Superior temporal gyrus (tissue), 1 donor: ENCODE data around the gene GNG12.

Experiments
- DNase-seq: peaks from one replicate; pipeline ENCODE4 v3.0.0-alpha.2; 2016; ENCODE audit errors: extremely low spot score

Gene GNG12

GRCh38 chr1:67787746-67788145 is 45.5 kb downstream of the GNG12 start:
- no peak for DNase-seq

- DNase-seq, result no peak
Observed at GRCh38 chr1:67785847-67786753, 47.2 kb downstream of the GNG12 start.

GRCh38 chr1:67784545-67785186 is 48.6 kb downstream of the GNG12 start:
- DNase-seq, result no peak

GRCh38 chr1:67780637-67781036 is 52.6 kb downstream of the GNG12 start:
- no peak for DNase-seq

- DNase-seq, result no peak
Observed at GRCh38 chr1:67777440-67777839, 55.8 kb downstream of the GNG12 start.

- DNase-seq, result no peak
Observed at GRCh38 chr1:67777016-67777415, 56.3 kb downstream of the GNG12 start.

- DNase-seq, result no peak
Observed at GRCh38 chr1:67773462-67773861, 59.8 kb downstream of the GNG12 start.

- DNase-seq, result no peak
Observed at GRCh38 chr1:67771749-67772148, 61.5 kb downstream of the GNG12 start.

- no peak for DNase-seq
Observed at GRCh38 chr1:67771152-67771551, 62.1 kb downstream of the GNG12 start.

GRCh38 chr1:67769633-67770256 is 63.5 kb downstream of the GNG12 start:
- no peak for DNase-seq

- DNase-seq, result no peak
Observed at GRCh38 chr1:67768480-67768879, 64.8 kb downstream of the GNG12 start.

GRCh38 chr1:67767103-67767782 is 66.0 kb downstream of the GNG12 start:
- DNase-seq, result no peak

GRCh38 chr1:67766141-67766978 is 66.9 kb downstream of the GNG12 start:
- peak; percentile 81 for DNase-seq

GRCh38 chr1:67764633-67765032 is 68.6 kb downstream of the GNG12 start:
- no peak for DNase-seq

GRCh38 chr1:67761730-67762129 is 71.5 kb downstream of the GNG12 start:
- DNase-seq, result no peak

- DNase-seq, result no peak
Observed at GRCh38 chr1:67761091-67761490, 72.2 kb downstream of the GNG12 start.

- peak; percentile 78 for DNase-seq
Observed at GRCh38 chr1:67760030-67760821, 73.0 kb downstream of the GNG12 start.

- DNase-seq, result no peak
Observed at GRCh38 chr1:67759692-67760029, 73.6 kb downstream of the GNG12 start.

GRCh38 chr1:67759066-67759465 is 74.2 kb downstream of the GNG12 start:
- no peak for DNase-seq

- no peak for DNase-seq
Observed at GRCh38 chr1:67755619-67756018, 77.6 kb downstream of the GNG12 start.

GRCh38 chr1:67755160-67755559 is 78.1 kb downstream of the GNG12 start:
- DNase-seq, result no peak
